ENCODE data around the gene ARHGAP45.
"Not testable (repeated sequence)": the region's sequence is repeated elsewhere in the genome, so short reads cannot be mapped to it uniquely, and the experiment has no call there.

The ARHGAP45 gene

DNA sequence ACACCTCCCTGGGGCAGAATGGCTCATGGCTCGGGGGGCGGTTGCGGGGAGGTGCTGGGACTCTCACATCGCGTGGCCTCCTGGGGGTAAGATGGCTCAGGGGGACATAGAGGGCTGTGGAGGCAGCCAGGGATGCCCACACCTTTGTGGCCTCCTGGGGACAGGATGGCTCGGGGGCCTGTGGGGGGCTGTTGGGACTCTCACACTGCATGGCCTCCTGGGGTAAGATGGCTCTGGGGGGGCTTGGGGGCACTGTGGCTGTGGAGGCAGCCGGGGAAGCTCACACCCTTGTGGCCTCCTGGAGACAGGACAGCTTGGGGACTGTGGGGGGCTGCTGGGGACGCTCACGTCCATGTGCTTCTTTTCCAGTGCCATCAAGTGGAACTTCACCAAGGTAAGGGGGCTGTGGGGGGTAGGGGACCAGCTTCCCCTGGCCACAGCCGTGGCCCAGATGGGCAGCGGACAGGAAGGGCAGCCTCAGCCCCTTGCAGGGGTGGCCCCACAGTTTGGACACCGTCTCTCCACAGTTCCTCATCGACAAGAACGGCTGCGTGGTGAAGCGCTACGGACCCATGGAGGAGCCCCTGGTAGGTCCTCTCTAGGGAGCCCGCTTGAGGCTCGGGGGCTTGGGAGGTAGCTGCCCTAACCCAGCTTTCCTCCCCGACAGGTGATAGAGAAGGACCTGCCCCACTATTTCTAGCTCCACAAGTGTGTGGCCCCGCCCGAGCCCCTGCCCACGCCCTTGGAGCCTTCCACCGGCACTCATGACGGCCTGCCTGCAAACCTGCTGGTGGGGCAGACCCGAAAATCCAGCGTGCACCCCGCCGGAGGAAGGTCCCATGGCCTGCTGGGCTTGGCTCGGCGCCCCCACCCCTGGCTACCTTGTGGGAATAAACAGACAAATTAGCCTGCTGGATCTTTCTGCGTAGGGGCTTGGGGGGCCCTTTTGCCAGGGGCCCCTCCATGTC, 39.2 kb downstream of the ARHGAP45 start:
- DNase-seq (ENCODE audit: low read depth) = no peak

DNA sequence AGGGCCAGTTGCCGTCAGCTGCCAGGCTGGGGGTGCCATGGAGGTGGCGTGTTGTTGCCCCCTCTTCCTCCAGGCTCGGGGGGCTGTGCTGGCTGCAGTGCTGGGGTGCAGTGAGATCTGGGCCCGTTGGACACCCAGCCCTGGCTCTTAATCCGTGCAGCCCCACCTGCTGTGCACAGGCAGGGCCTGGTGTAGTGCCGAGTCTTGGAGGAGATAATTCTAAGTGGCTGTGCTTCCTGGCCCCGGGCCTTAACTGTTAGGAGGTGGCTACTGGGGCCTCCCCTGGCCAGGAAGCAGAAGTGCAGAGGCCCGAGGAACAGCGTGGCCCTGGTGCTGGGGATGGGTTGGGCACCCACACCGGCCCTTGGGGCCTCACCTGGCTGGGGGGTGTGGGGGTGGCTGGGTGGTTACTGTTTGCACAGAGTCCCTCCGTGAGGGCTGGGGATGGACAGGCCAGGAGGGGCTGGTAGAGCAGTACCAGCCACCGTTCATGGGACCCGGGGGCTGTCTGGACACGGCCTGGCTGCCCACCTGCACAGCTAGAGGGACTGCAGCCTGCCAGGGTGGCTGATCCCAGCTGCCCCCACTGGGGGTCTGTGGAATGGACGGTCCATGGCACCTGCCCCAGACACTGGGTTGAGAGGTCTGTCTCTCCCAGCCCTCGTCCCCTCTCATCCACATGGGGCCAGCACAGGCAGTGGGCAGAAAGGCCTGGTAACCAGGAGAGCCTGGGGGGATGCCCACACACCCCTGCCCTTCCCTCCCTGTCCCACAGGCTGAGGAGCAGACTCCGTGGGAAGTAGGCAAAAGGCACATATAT, 40.1 kb downstream of the ARHGAP45 start:
- DNase-seq (ENCODE audit: low read depth) = peak; percentile 56

DNA sequence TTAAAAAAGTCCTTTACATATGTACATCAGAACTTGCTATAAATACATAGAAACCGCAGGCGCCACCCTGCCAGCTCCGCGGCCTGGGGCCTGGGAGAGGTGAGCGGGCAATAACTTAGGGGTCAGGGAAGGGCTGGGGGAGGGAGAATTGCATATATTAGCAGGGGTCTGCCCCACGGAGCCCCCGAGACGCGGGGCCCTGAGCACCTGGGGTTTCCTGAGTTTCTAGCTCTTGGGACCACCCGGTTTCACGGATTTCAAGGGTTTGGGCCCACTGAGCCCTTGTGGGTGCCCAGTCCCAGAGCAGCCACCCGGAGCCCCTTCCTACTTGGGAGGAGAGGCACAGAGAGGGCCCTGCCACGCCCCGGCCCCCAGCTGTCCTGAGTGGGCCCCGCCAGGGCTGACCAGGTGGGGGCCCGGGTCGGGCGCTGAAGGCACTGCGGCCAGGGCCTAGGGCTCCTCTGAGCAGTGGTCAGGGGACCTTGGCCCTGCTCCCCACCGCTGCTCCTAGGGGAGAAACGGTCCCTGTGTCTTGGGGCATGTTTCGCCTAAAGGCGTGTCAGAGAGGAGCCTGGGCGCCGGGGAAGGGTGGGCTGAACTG, 40.8 kb downstream of the ARHGAP45 start:
- DNase-seq (ENCODE audit: low read depth) = no peak

DNA sequence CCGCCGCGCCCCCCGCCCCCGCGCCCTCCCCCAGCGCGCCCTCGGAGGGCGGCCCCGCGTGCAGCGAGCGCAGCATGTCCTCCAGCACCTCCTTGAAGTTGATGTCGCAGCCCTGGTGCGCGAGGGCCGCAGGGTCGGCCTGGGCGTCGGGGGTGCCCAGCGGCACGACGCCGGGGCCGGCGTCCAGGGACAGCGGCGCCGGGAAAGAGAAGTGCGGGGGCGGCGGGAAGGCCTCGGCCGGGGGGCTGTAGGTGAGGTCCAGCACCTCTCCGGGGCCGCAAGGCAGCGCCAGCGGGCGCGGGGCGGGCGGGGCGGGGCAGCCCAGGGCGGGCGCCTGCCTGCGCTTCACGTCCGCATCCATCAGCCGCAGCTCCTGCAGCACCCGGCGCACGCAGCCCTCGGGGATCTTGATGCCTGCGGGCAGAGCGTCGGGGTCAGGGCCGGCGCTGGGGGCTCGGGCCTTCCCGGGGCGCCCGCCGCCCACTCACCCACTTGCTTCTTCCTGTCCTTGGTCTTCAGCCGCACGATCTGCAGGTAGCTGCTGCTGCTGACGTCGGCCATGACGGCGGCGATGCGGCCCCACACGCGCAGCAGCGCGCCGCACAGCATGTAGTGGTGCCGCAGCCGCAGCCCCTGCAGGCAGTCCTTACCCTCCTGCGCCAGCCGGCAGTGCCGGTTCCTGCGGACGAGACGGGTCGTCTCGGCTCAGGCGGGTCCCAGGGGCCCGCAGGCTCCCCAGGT, 41.5 kb downstream of the ARHGAP45 start:
- no peak for DNase-seq (ENCODE audit: low read depth)

DNA sequence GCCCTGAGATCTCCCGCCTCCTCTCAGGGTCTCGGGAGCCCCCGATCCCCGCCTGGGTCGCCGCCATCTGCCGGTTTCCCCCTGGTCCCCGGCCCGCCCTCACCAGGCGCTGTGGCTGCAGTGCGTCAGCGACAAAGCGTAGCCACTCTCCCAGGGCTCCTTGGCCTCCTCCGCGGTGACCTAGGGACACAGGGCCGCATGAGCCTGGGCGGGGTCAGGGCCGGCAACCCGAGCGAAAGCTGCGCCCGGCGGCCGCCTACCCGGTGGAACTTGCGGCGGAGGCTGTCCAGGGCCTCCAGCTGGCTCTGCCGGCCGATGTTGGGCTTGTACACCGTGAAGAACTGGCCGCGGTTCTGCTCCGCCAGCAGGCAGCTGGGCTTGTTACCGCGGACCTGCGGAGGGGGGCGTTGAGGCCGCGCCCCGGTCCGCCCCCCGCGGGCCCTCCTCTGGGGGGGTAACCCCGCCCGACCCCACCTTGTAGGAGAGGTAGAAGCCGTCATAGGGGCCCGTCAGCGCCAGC, 42.1 kb downstream of the ARHGAP45 start:
- DNase-seq (ENCODE audit: low read depth) = no peak

- no peak for DNase-seq (ENCODE audit: low read depth)
These were observed 43.0 kb downstream of the ARHGAP45 start for GRCh38 chr19:1109697-1110671.

DNA sequence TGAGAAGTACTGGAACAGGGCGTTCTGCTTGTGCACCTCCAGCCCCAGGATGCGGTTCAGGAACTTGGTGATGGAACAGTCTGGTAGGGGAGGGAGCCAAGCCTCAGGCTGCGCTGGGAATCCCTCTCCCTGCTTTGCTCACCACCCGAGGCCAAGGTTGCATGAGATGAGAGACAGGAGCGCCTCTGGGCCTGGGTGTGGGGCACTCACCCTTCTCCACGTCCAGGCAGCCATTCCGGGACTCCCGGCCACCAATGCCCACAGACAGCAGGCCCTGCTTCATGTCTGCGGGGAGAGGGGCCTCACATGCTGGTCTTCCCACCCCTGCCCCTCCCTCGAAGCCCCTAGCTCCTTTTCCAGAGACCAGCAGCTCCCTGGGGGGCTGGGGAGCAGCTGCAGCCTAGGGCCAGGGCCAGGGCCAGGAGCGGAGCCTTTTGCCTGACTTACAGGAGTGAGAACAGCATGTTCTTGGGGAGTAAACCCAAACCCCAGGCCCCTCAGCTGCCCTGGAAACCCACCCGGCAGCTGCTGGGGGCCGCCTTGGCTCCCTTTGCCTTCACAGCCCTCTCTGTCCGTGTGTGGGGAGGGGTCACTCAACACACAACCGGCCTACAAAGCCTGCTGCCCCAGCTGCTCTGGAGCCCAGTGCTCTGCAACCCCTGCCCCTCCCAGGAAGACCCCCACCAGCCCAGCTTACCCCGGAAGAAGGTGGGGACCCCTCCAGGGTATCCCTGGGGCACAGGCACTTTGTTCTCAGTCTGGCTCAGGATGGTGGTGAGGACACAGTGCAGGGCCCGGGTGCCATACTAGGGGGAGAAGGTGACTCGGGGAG, 44.1 kb downstream of the ARHGAP45 start:
- DNase-seq (ENCODE audit: low read depth) = peak; percentile 17

DNA sequence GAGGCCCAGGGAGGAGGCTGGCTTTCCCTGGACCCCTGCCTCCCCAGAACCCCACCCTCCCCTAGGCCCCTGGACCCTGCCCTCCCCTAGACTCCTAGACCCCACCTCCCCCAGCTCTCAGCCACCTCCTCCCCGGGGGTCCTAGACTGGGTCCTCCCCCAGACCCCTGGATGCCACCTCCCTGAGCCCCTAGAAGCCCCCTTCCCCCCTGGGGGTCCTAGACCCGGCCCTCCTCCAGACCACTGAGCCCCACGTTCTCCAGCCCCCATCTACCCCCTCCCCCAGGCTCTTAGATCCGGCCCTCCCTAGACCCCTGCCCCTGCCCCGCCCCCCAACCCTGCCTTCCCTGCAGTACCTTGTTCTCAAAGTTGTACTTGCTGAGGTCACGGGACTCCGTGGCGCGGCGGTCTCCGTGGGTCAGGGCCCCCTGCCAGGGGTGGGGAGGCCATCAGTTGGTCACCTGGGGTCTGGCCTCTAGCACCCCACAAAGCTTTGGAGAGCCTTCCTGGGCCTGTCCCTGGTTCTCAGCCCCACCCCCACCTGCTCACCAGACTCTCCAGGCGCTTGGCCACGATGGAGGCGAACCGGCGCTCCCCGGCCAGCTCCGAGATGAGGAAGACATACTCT, 44.8 kb downstream of the ARHGAP45 start:
- no peak for DNase-seq (ENCODE audit: low read depth)

DNA sequence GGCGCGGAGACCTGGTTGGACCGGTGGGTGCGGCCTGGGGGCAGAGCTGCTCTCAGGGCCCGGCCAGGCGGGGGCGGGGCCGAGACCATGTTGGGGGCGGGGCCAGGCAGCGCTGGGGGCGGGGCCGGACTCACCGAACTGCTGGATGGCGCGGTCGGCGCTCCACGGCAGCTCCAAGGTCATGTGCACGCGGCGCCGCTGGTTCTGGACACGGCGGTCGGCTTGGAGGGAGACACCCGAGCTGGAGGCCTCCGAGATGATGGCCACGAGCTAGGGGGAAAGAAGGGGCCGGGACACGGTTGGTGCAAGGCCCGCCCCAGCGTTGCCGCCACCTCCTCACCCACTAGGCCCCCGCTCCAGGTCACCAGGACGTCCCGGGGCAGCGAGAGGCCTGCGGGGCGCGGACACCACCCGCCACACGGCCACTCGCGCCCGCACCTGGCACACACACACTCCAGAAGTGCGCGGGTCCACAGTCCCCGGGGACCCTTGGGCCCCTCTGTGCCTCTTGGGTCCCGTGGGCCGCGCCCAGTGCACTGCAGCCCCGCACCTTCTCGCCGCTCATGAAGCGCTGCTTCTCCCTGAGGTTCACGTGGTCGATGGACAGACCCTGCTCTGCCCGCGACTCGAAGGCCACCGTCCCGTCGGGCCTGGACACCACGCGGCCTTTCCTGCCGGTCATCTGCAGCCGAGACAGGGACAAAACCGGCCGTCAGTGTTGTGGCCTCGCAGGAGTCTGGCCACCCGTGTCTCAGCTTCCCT, 45.5 kb downstream of the ARHGAP45 start:
- DNase-seq (ENCODE audit: low read depth) = no peak

- peak; percentile 94 for DNase-seq (ENCODE audit: low read depth)
These were observed 46.3 kb downstream of the ARHGAP45 start for GRCh38 chr19:1113030-1113985.

- DNase-seq (ENCODE audit: low read depth) = no peak
These were observed 47.1 kb downstream of the ARHGAP45 start for GRCh38 chr19:1113986-1114483.

- not testable (repeated sequence) for DNase-seq (ENCODE audit: low read depth)
These were observed 47.8 kb downstream of the ARHGAP45 start for GRCh38 chr19:1114728-1115127.

DNA sequence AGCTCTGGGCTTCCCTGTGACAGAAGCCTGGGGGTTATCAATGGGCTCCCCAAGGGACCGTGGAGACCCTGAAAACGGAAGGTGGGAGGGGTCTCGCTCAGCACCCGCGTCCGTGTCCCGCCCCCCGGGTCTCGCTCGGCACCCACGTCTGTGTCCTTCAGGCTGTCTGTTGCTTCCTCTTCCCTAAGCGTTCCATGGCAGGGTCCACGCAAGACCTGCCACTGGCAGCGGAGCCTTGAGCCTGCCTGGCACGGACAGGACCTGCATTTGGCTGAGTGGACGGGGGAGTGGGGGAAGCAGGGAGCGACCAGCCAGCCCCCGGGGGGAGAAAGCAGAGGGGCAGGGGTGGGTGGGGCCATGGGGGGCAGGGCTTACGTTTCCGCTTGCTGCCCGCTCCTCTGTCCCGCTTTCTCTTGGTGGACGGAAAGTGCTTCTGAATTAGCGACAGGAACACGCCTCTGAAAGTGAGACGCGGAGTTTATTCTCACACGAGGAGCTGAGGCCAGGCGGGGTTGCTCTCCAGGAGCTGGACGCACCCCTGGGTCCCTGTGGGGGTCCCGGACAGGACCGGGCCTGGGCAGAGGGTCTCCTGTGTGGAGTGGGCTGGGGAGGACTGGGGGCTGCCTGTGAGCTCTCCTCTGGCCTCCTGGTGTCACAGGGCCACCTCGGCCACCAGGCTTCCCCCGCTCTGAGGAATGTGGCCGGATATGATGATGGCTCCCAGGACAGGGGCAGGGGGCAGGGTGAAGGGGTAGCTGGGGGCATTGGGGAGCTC, 48.9 kb downstream of the ARHGAP45 start:
- no peak for DNase-seq (ENCODE audit: low read depth)

DNA sequence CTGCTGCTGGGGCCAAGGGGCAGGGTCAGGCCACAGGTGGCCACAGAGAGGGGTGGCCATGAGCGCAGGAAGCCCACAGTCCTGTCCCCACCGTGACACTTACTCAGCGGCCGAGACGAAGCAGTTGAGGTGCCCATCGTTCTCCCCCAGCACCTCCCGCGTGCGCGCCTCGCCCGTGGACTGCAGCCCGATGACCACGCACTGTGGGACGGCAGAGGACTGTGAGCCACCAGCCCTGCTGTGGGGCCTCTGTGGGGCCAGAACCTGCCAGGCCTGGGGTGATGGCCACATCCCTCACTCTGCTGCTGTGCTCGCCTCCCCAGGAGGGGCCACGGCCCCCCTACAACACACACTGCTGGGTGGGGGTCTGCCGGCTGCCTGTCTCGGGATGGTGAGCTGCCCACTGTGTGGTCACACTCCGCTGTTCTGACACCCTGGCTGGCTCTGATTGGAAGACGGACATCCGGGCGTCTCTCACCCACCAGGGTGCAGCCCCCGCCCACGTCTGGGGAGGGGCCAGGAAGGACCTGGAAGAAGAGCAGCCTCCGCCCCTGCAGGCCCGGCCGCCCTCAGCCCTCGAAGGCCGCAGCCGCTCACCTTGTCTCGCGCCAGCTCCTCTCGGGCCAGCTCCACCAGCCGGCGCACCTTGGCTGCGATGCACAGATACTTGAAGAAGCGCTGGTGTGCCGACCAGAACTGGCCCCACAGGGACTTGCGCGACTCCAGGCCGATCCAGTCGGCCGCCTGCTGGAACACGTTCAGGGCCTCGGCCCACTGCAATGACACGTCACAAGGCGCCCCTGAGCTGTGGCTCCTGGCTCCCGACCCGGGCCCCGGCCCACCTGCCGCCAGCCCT, 50.0 kb downstream of the ARHGAP45 start:
- no peak for DNase-seq (ENCODE audit: low read depth)

GRCh38 chr19:1117654-1118053, 50.7 kb downstream of the ARHGAP45 start:
- DNase-seq (ENCODE audit: low read depth) = no peak
